CD14-positive monocyte (primary cell): ENCODE results near the gene DEPDC5. TPM values are rescaled to one million over a fixed set of nuclear protein-coding genes. Genes with fewer than 3 reads are reported as not detected.

Experiments used
- DNase-seq, 3 donors: peaks; one replicate each; pipeline ENCODE4 v3.0.0-alpha.2; 2011 to 2022
- H2AFZ ChIP-seq: 2 replicates; pipeline ENCODE4 v1.6.0; 2012; ENCODE audit warnings: mild to moderate bottlenecking, low read depth, low read length, inconsistent platforms; ENCODE audit not compliant: insufficient read depth, poor library complexity, severe bottlenecking
- H3K27ac ChIP-seq, 2 donors: 1 replicate in 1 of 2; 2 replicates in 1 of 2; pipeline ENCODE4 v1.5.1; 2012 to 2013; ENCODE audit warnings: low read length in 2 of 2, control low read depth in 1 of 2, inconsistent platforms in 1 of 2, low read depth in 1 of 2, mild to moderate bottlenecking in 1 of 2
- H3K27me3 ChIP-seq, 2 donors: one replicate each; pipeline versions ENCODE4 v1.6.0 to v1.6.1; 2011 to 2013; ENCODE audit warnings: low read length in 2 of 2; ENCODE audit not compliant: control insufficient read depth in 2 of 2, insufficient read depth in 2 of 2
- H3K36me3 ChIP-seq, 2 donors: replicated peaks in 1 of 2; 1 replicate in 1 of 2; 2 replicates in 1 of 2; pipeline versions ENCODE4 v1.5.1 to v1.6.1; 2012 to 2013; ENCODE audit warnings: low read length in 2 of 2, control low read depth in 1 of 2, inconsistent platforms in 1 of 2, mild to moderate bottlenecking in 1 of 2; ENCODE audit not compliant: insufficient read depth in 2 of 2, control insufficient read depth in 1 of 2
- H3K4me1 ChIP-seq, 2 donors: 1 replicate in 1 of 2; 2 replicates in 1 of 2; pipeline versions ENCODE4 v1.5.1 to v1.6.1; 2012 to 2013; ENCODE audit warnings: low read length in 2 of 2, control low read depth in 1 of 2, inconsistent platforms in 1 of 2, mild to moderate bottlenecking in 1 of 2, moderate library complexity in 1 of 2; ENCODE audit not compliant: insufficient read depth in 2 of 2, control insufficient read depth in 1 of 2
- H3K4me2 ChIP-seq: replicated peaks from 2 replicates; pipeline ENCODE3; 2012; ENCODE audit warnings: low read length, moderate library complexity, mild to moderate bottlenecking; ENCODE audit not compliant: poor library complexity, severe bottlenecking; ENCODE audit errors: extremely low read depth
- H3K4me3 ChIP-seq, 3 experiments: fragments of 200-600 bp in 1 of 3; sonication (generic) in 1 of 3; replicated peaks in 1 of 3; 1 replicate in 2 of 3; 2 replicates in 1 of 3; pipeline ENCODE4 v1.5.1; 2011 to 2013; ENCODE audit warnings: low read length in 3 of 3, mild to moderate bottlenecking in 3 of 3, control low read depth in 2 of 3, low read depth in 2 of 3, inconsistent platforms in 1 of 3, moderate library complexity in 1 of 3
- H3K79me2 ChIP-seq: 2 replicates; pipeline ENCODE4 v1.6.0; 2012; ENCODE audit warnings: mild to moderate bottlenecking, control low read depth, inconsistent platforms, low read length, moderate library complexity; ENCODE audit not compliant: insufficient read depth
- H3K9ac ChIP-seq: 2 replicates; pipeline ENCODE4 v1.6.0; 2017; ENCODE audit warnings: low read length, mild to moderate bottlenecking; ENCODE audit not compliant: insufficient read depth, poor library complexity, severe bottlenecking
- H3K9me3 ChIP-seq, 2 donors: replicated peaks in 1 of 2; 1 replicate in 1 of 2; 2 replicates in 1 of 2; pipeline versions ENCODE4 v1.5.1 to v1.6.1; 2012 to 2013; ENCODE audit warnings: low read length in 2 of 2, control low read depth in 1 of 2; ENCODE audit not compliant: control insufficient read depth in 1 of 2, insufficient read depth in 1 of 2
- H4K20me1 ChIP-seq: 2 replicates; pipeline ENCODE4 v1.6.0; 2012; ENCODE audit warnings: mild to moderate bottlenecking, low read length, control low read depth, moderate library complexity; ENCODE audit not compliant: insufficient read depth
- H3K27ac Mint-ChIP-seq, 7 donors: one replicate each; pipeline ENCODE4 v1.8.0; 2020; ENCODE audit warnings: mild to moderate bottlenecking in 7 of 7, mixed read lengths in 7 of 7, moderate library complexity in 6 of 7, inconsistent platforms in 2 of 7
- H3K27me3 Mint-ChIP-seq, 3 donors: one replicate each; pipeline ENCODE4 v1.8.0; 2021 to 2022; ENCODE audit warnings: low read depth in 3 of 3, mild to moderate bottlenecking in 3 of 3, mixed read lengths in 3 of 3, moderate library complexity in 3 of 3, inconsistent platforms in 1 of 3
- H3K36me3 Mint-ChIP-seq, 2 donors: one replicate each; pipeline ENCODE4 v1.8.0; 2020; ENCODE audit warnings: mixed read lengths in 2 of 2, inconsistent platforms in 1 of 2, mild to moderate bottlenecking in 1 of 2
- H3K4me1 Mint-ChIP-seq: one replicate; pipeline ENCODE4 v1.8.0; 2020; ENCODE audit warnings: mild to moderate bottlenecking, mixed read lengths
- H3K4me3 Mint-ChIP-seq, 2 donors: one replicate each; pipeline ENCODE4 v1.8.0; 2020; ENCODE audit warnings: mild to moderate bottlenecking in 2 of 2, mixed read lengths in 2 of 2, moderate library complexity in 1 of 2
- H3K9me3 Mint-ChIP-seq, 7 donors: one replicate each; pipeline ENCODE4 v1.8.0; 2020 to 2022; ENCODE audit warnings: mixed read lengths in 7 of 7, mild to moderate bottlenecking in 6 of 7, moderate library complexity in 6 of 7, inconsistent platforms in 2 of 7
- WGBS: methylation state at CpG from one replicate; pipeline ENCODE4 v1.1.5; 2013; ENCODE audit warnings: missing lambda C conversion rate; ENCODE audit not compliant: insufficient coverage; 5-methylcytosine and 5-hydroxymethylcytosine counted together
- intact Hi-C, 2 donors: fragments of 100-400 bp; cut with micrococcal nuclease; formaldehyde crosslinking; loops; one replicate each; pipeline versions ENCODE4 v1.15.0 to v1.15.1; 2023
- polyA plus RNA-seq, 3 donors: library from polyadenylated mRNA; depleted of rRNA in 1 of 3; unstranded in 2 of 3; stranded (reverse) in 1 of 3; fragments of 300-500 nt in 2 of 3; fragments of >200 nt in 1 of 3; fragmentation: Illumina TruSeq in 2 of 3; gene quantifications; 1 replicate in 2 of 3; 2 replicates in 1 of 3; pipeline ENCODE4 v1.2.3, GENCODE V29; 2012 to 2021
- TF ChIP-seq, protein P1 (sequence below): fragments of 200-600 bp; IDR thresholded peaks from one replicate; pipeline ENCODE4 v1.8.0; 2022; ENCODE audit warnings: antibody characterized with exemption, mild to moderate bottlenecking

DEPDC5 gene
- polyA plus RNA-seq, 3 donors = 2.2 to 19.5 (median 4.1) TPM

DNA sequence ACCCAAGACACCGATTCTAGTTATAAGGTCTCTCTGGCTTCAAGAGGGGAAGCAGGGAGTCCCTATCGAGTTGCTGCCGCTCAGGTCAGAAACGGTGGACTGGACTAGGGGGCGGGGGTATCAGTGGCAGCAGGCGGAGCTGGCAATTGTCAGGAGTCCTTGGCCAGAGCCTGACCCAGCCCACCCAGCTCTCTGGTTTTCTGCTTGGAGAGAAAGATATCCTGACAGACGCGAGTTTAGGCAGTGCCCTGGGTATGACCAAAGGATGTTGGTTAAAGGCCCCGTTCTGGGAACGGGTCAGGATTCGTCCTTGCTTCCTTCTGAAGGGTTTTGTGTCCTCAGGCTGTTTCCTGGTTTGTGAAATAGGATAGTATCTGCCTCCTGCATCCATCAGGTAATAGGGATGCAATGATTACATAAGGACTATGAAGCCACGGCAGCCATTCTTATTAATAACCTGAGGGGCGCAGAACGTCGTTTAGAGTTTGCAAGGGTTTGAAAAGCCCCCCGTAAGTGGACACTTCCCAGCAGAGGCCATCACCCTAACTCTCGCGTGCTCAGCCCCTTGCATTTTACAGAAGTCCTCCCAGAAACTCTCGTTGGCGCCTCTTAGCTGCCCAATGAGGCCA is 700 bp upstream of the DEPDC5 start:
- TF ChIP-seq, protein P1, sequence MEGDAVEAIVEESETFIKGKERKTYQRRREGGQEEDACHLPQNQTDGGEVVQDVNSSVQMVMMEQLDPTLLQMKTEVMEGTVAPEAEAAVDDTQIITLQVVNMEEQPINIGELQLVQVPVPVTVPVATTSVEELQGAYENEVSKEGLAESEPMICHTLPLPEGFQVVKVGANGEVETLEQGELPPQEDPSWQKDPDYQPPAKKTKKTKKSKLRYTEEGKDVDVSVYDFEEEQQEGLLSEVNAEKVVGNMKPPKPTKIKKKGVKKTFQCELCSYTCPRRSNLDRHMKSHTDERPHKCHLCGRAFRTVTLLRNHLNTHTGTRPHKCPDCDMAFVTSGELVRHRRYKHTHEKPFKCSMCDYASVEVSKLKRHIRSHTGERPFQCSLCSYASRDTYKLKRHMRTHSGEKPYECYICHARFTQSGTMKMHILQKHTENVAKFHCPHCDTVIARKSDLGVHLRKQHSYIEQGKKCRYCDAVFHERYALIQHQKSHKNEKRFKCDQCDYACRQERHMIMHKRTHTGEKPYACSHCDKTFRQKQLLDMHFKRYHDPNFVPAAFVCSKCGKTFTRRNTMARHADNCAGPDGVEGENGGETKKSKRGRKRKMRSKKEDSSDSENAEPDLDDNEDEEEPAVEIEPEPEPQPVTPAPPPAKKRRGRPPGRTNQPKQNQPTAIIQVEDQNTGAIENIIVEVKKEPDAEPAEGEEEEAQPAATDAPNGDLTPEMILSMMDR = no peak
- peak overlapping the region; percentile 89 for H3K9ac ChIP-seq
- peak overlapping the region; percentile 81 for H3K4me2 ChIP-seq
- no peaks in the 10 kb centered on the region for H3K27me3 ChIP-seq
- H3K9me3 Mint-ChIP-seq = no peaks in the 10 kb centered on the region
- peaks cover 0 to 1% (median 0%) of the 10 kb centered on the region in 3 donors for H3K27me3 Mint-ChIP-seq
- peak in 2 of 3 donors; percentile 18 to 25 for DNase-seq
- peaks cover 4 to 5% of the 10 kb centered on the region in 2 donors for H3K36me3 Mint-ChIP-seq
- no peaks in the 10 kb centered on the region for H3K9me3 ChIP-seq
- peaks cover 6% of the 10 kb centered on the region for H4K20me1 ChIP-seq
- peaks cover 46 to 61% of the 10 kb centered on the region in 2 donors for H3K4me1 ChIP-seq
- 4% methylated on average over 15 of the region's 20 CpGs for WGBS
- peak overlapping the region; percentile 39 to 88 (median 78) for H3K4me3 ChIP-seq
- peak overlapping the region; percentile 87 to 94 for H3K4me3 Mint-ChIP-seq
- peaks cover 54% of the 10 kb centered on the region for H3K79me2 ChIP-seq
- H2AFZ ChIP-seq = peak overlapping the region; percentile 87
- H3K4me1 Mint-ChIP-seq = peaks cover 46% of the 10 kb centered on the region
- intact Hi-C loops = loop anchor here (5.0 to 10.0 kb wide), 6 partner anchors 76 to 266 kb away; partner anchors contain the start of genes YWHAH (in 2 of the 2), EIF4ENIF1 (in 1 of the 2), PISD (in 1 of the 2) and SFI1 (in 1 of the 2)
- peaks cover 6 to 11% of the 10 kb centered on the region in 2 donors for H3K36me3 ChIP-seq
- H3K27ac ChIP-seq = peak overlapping the region; percentile 93 to 98
- H3K27ac Mint-ChIP-seq = peak overlapping the region; percentile 99 to 100 (median 100)

DNA sequence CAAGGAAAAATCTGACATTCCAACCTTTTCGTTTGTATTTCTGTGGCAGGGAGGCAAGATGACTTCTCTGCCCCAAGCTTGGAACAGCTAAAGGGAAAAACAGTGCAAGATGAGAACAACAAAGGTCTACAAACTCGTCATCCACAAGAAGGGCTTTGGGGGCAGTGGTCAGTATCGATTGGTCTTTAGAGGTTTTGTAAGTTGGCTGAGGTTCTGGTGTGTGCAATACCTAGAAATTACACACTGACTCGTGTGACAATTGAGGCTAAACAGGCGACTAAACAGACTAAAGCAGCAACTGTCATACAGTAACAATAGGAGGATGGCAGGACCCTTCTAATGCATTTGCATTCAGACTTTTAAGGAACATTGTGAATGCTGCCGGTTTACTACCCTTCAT is 994 bp downstream of the DEPDC5 start:
- H3K27me3 ChIP-seq = no peaks in the 10 kb centered on the region
- H3K27ac ChIP-seq = peak overlapping the region in 1 of 2 donors; percentile 98
- peaks cover 33% of the 10 kb centered on the region for H3K4me1 Mint-ChIP-seq
- peak overlapping the region; percentile 87 to 94 for H3K4me3 Mint-ChIP-seq
- H4K20me1 ChIP-seq = peaks cover 7% of the 10 kb centered on the region
- no peak for DNase-seq
- H2AFZ ChIP-seq = no peak overlapping the region
- H3K36me3 ChIP-seq = peaks cover 17 to 24% of the 10 kb centered on the region in 2 donors
- intact Hi-C loops = loop anchor here (5.0 to 10.0 kb wide), 6 partner anchors 78 to 268 kb away; partner anchors contain the start of genes YWHAH (in 2 of the 2), EIF4ENIF1 (in 1 of the 2), PISD (in 1 of the 2) and SFI1 (in 1 of the 2)
- 67% methylated on average over 2 of the region's 6 CpGs for WGBS
- H3K4me2 ChIP-seq = peak overlapping the region; percentile 81
- no peaks in the 10 kb centered on the region for H3K9me3 Mint-ChIP-seq
- H3K27ac Mint-ChIP-seq = peak overlapping the region; percentile 99 to 100 (median 100)
- peaks cover 0 to 1% (median 0%) of the 10 kb centered on the region in 3 donors for H3K27me3 Mint-ChIP-seq
- peaks cover 33 to 48% of the 10 kb centered on the region in 2 donors for H3K4me1 ChIP-seq
- H3K4me3 ChIP-seq = peak overlapping the region in 1 of 3 experiments; percentile 88
- no peaks in the 10 kb centered on the region for H3K9me3 ChIP-seq
- H3K36me3 Mint-ChIP-seq = peaks cover 15 to 20% of the 10 kb centered on the region in 2 donors
- TF ChIP-seq, protein P1 = no peak
- peaks cover 38% of the 10 kb centered on the region for H3K79me2 ChIP-seq
- peak overlapping the region; percentile 89 for H3K9ac ChIP-seq
